Measurements from ENCODE around the gene EIF1. TPM values are rescaled to one million over a fixed set of nuclear protein-coding genes. Genes with fewer than 3 reads are reported as not detected.
"Not testable (repeated sequence)": the region's sequence is repeated elsewhere in the genome, so short reads cannot be mapped to it uniquely, and the experiment has no call there.

EIF1 gene
- total RNA-seq, 1 donor from 2014 or later: 1,088 TPM

- H3K27ac Mint-ChIP-seq (ENCODE audit: unreplicated experiment): peak overlapping the region; percentile 62
- H3K9me3 Mint-ChIP-seq (ENCODE audit: unreplicated experiment): peaks cover 9% of the 10 kb centered on the region
- DNase-seq: no peak
- H3K36me3 Mint-ChIP-seq (ENCODE audit: unreplicated experiment): peaks cover 6% of the 10 kb centered on the region
- TF ChIP-seq CTCF (IDR thresholded peaks at IDR 0.05; ENCODE audit: partially characterized antibody, unreplicated experiment): no peak
- H3K27me3 Mint-ChIP-seq (ENCODE audit: unreplicated experiment): peaks cover 9% of the 10 kb centered on the region
- H3K4me1 Mint-ChIP-seq (ENCODE audit: low read depth, unreplicated experiment): peaks cover 22% of the 10 kb centered on the region
- H3K4me3 Mint-ChIP-seq (ENCODE audit: unreplicated experiment): no peak overlapping the region
Measured at GRCh38 chr17:41681776-41682175, 6.9 kb upstream of the EIF1 start.

- DNase-seq: no peak
- peaks cover 6% of the 10 kb centered on the region for H3K36me3 Mint-ChIP-seq (ENCODE audit: unreplicated experiment)
- TF ChIP-seq CTCF (IDR thresholded peaks at IDR 0.05; ENCODE audit: partially characterized antibody, unreplicated experiment): no peak
- peaks cover 11% of the 10 kb centered on the region for H3K9me3 Mint-ChIP-seq (ENCODE audit: unreplicated experiment)
- no peak overlapping the region for H3K4me3 Mint-ChIP-seq (ENCODE audit: unreplicated experiment)
- peaks cover 9% of the 10 kb centered on the region for H3K27me3 Mint-ChIP-seq (ENCODE audit: unreplicated experiment)
- H3K4me1 Mint-ChIP-seq (ENCODE audit: low read depth, unreplicated experiment): peaks cover 22% of the 10 kb centered on the region
- H3K27ac Mint-ChIP-seq (ENCODE audit: unreplicated experiment): peak overlapping the region; percentile 59
Measured at GRCh38 chr17:41682631-41683030, 6.1 kb upstream of the EIF1 start.

GRCh38 chr17:41683441-41684007 lies 5.2 kb upstream of the EIF1 start:
- H3K36me3 Mint-ChIP-seq (ENCODE audit: unreplicated experiment): peaks cover 2% of the 10 kb centered on the region
- no peak for TF ChIP-seq CTCF (IDR thresholded peaks at IDR 0.05; ENCODE audit: partially characterized antibody, unreplicated experiment)
- H3K27me3 Mint-ChIP-seq (ENCODE audit: unreplicated experiment): peaks cover 11% of the 10 kb centered on the region
- no peak for DNase-seq
- peak overlapping the region; percentile 59 for H3K27ac Mint-ChIP-seq (ENCODE audit: unreplicated experiment)
- peaks cover 25% of the 10 kb centered on the region for H3K4me1 Mint-ChIP-seq (ENCODE audit: low read depth, unreplicated experiment)
- H3K4me3 Mint-ChIP-seq (ENCODE audit: unreplicated experiment): peak overlapping the region; percentile 69
- H3K9me3 Mint-ChIP-seq (ENCODE audit: unreplicated experiment): peaks cover 11% of the 10 kb centered on the region

DNA sequence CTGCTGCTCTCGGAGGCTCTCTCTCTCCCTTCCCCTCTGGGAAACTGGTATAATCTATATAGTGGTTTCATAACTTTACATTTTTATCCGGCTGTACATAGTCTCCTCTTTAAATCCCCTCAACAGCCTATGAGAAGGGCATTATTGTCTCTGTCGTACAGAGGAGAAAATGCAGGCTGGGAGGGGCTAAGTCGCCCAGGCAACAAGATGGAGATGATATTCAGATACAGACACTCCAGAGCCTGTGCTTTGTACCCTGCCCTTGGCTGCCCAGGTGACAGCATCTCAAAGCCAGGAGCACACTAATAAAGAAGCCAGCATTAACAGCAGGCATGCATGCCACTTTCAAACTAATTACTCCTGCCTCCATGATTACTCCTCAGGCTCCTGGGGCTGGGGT lies 4.7 kb upstream of the EIF1 start:
- no peak for TF ChIP-seq CTCF (IDR thresholded peaks at IDR 0.05; ENCODE audit: partially characterized antibody, unreplicated experiment)
- Mint-ChIP-seq H3K27me3 (ENCODE audit: unreplicated experiment) (peaks cover 15% of the 10 kb centered on the region), H3K4me3 (ENCODE audit: unreplicated experiment) (peak overlapping the region; percentile 69), H3K9me3 (ENCODE audit: unreplicated experiment) (peaks cover 15% of the 10 kb centered on the region), H3K4me1 (ENCODE audit: low read depth, unreplicated experiment) (peaks cover 23% of the 10 kb centered on the region), H3K27ac (ENCODE audit: unreplicated experiment) (peak overlapping the region; percentile 59), H3K36me3 (ENCODE audit: unreplicated experiment) (no peaks in the 10 kb centered on the region)
- DNase-seq: no peak

- H3K27ac Mint-ChIP-seq (ENCODE audit: unreplicated experiment); H3K36me3 Mint-ChIP-seq (ENCODE audit: unreplicated experiment); H3K27me3 Mint-ChIP-seq (ENCODE audit: unreplicated experiment); DNase-seq; H3K4me3 Mint-ChIP-seq (ENCODE audit: unreplicated experiment): not testable (repeated sequence)
- H3K4me1 Mint-ChIP-seq (ENCODE audit: low read depth, unreplicated experiment): peaks cover 18% of the 10 kb centered on the region
- peaks cover 22% of the 10 kb centered on the region for H3K9me3 Mint-ChIP-seq (ENCODE audit: unreplicated experiment)
Measured at GRCh38 chr17:41685753-41686152, 2.9 kb upstream of the EIF1 start.

All from glutamatergic neuron (in vitro differentiated cells).